Keratinocyte (primary cell): Measurements from ENCODE around the gene RIT1. TPM values are rescaled to one million over a fixed set of nuclear protein-coding genes. Genes with fewer than 3 reads are reported as not detected.

Source experiments
- DNase-seq: peaks from one replicate; pipeline ENCODE4 v3.0.0-alpha.2; 2011; ENCODE audit warnings: low read depth, missing footprints, low spot score
- FAIRE-seq: peaks from 2 replicates; lab custom pipeline; 2011; peaks lifted over from hg19 to GRCh38; lab: Jason Lieb, UNC
- H2AFZ ChIP-seq: 2 replicates; pipeline ENCODE4 v1.6.0; 2012; ENCODE audit warnings: low read length, control low read depth, inconsistent platforms; ENCODE audit not compliant: control insufficient read depth
- H3K27ac ChIP-seq: 2 replicates; pipeline ENCODE4 v1.5.1; 2011; ENCODE audit warnings: low read length; ENCODE audit not compliant: control insufficient read depth, insufficient read depth
- H3K27me3 ChIP-seq: 3 replicates; pipeline ENCODE4 v1.6.0; 2011; ENCODE audit warnings: low read length; ENCODE audit not compliant: control insufficient read depth, insufficient read depth; ENCODE audit errors: extremely low read depth
- H3K36me3 ChIP-seq, 2 experiments: 2 replicates in 1 of 2; 3 replicates in 1 of 2; pipeline ENCODE4 v1.5.1; 2011; ENCODE audit warnings: low read length in 2 of 2, mild to moderate bottlenecking in 1 of 2; ENCODE audit not compliant: control insufficient read depth in 2 of 2, insufficient read depth in 2 of 2; ENCODE audit errors: extremely low read depth in 1 of 2
- H3K4me1 ChIP-seq: 3 replicates; pipeline ENCODE4 v1.5.1; 2011; ENCODE audit warnings: low read length; ENCODE audit not compliant: control insufficient read depth, insufficient read depth; ENCODE audit errors: extremely low read depth
- H3K4me2 ChIP-seq: 3 replicates; pipeline ENCODE4 v1.6.0; 2011; ENCODE audit warnings: low read depth, low read length; ENCODE audit not compliant: control insufficient read depth, insufficient read depth; ENCODE audit errors: extremely low read depth
- H3K4me3 ChIP-seq, 3 experiments: fragments of 200-600 bp in 1 of 3; sonication (generic) in 1 of 3; 2 replicates in 2 of 3; 3 replicates in 1 of 3; pipeline ENCODE4 v1.5.1; 2011 to 2016; ENCODE audit warnings: low read length in 3 of 3, mild to moderate bottlenecking in 3 of 3, control low read depth in 2 of 3, inconsistent platforms in 1 of 3, low read depth in 1 of 3, mixed read lengths in 1 of 3, mixed run types in 1 of 3, moderate library complexity in 1 of 3; ENCODE audit not compliant: control insufficient read depth in 2 of 3, insufficient read depth in 2 of 3; ENCODE audit errors: extremely low read depth in 1 of 3
- H3K79me2 ChIP-seq: 2 replicates; pipeline ENCODE4 v1.6.0; 2012; ENCODE audit warnings: low read length; ENCODE audit not compliant: control insufficient read depth, insufficient read depth
- H3K9ac ChIP-seq: 3 replicates; pipeline ENCODE4 v1.6.0; 2011; ENCODE audit warnings: low read length; ENCODE audit not compliant: control insufficient read depth, insufficient read depth; ENCODE audit errors: extremely low read depth
- H3K9me1 ChIP-seq: 3 replicates; pipeline ENCODE4 v1.6.0; 2011; ENCODE audit warnings: low read length; ENCODE audit not compliant: control insufficient read depth, insufficient read depth; ENCODE audit errors: extremely low read depth
- H3K9me3 ChIP-seq: 2 replicates; pipeline ENCODE4 v1.5.1; 2012; ENCODE audit warnings: low read depth, low read length; ENCODE audit not compliant: control insufficient read depth
- H4K20me1 ChIP-seq: 3 replicates; pipeline ENCODE4 v1.6.0; 2011; ENCODE audit warnings: low read length; ENCODE audit not compliant: control insufficient read depth, insufficient read depth; ENCODE audit errors: extremely low read depth
- CTCF ChIP-seq, 3 experiments: IDR thresholded peaks in 1 of 3; conservative IDR thresholded peaks in 1 of 3; optimal IDR thresholded peaks in 1 of 3; 2 replicates in 2 of 3; 3 replicates in 1 of 3; pipeline versions ENCODE3 to v1.5.1; 2011; ENCODE audit warnings: low read length in 3 of 3, mild to moderate bottlenecking in 3 of 3, moderate library complexity in 2 of 3, control low read depth in 1 of 3, inconsistent platforms in 1 of 3; ENCODE audit not compliant: insufficient read depth in 2 of 3; ENCODE audit errors: extremely low read depth in 1 of 3
- EZH2 ChIP-seq: IDR thresholded peaks from one replicate; pipeline ENCODE4 v1.6.1; 2012; ENCODE audit warnings: inconsistent platforms, mild to moderate bottlenecking, low read length, moderate library complexity
- dilution Hi-C: fragments of 300-500 bp; cut with MboI; formaldehyde crosslinking; loops from one replicate; pipeline ENCODE4 v1.7.0; 2020; ENCODE audit warnings: low sequenced_read_pairs; ENCODE audit not compliant: extremely low pct_ligation_motif_present
- polyA plus RNA-seq, 5 experiments: library from polyadenylated mRNA; depleted of rRNA in 3 of 5; stranded (reverse) in 3 of 5; stranded (forward) in 1 of 5; unstranded in 1 of 5; fragments of >200 nt; gene quantifications; 1 replicate in 1 of 5; 2 replicates in 3 of 5; 3 replicates in 1 of 5; pipeline versions ENCODE4 v1.2.1 to v1.2.3, GENCODE V29; 2011 to 2012; ENCODE audit warnings: missing spikeins in 2 of 5, low read depth in 1 of 5, low replicate concordance in 1 of 5

RIT1 gene
- polyA plus RNA-seq, 1 donor (not counting 4 experiments of a cell fraction or from before 2014, with no cell fraction given): 33.5 TPM

GRCh38 chr1:155877945-155878344 is 33.2 kb downstream of the RIT1 start:
- Histone ChIP-seq H3K4me1 (no peaks in the 10 kb centered on the region), H3K36me3 (no peaks in the 10 kb centered on the region), H2AFZ (no peak overlapping the region), H3K4me3 (no peak overlapping the region), H3K79me2 (no peaks in the 10 kb centered on the region), H3K9ac (no peak overlapping the region), H4K20me1 (no peaks in the 10 kb centered on the region), H3K27ac (no peak overlapping the region), H3K4me2 (no peak overlapping the region), H3K9me1 (no peaks in the 10 kb centered on the region), H3K9me3 (no peaks in the 10 kb centered on the region), H3K27me3 (peaks cover 3% of the 10 kb centered on the region)
- DNase-seq (no peak), FAIRE-seq (no peak)
- dilution Hi-C loops: no loop called here
- no peak for TF ChIP-seq EZH2
- no peak for TF ChIP-seq CTCF (optimal IDR thresholded peaks at IDR 0.05 in 1 of 3, IDR thresholded peaks at IDR 0.05 in 1 of 3, conservative IDR thresholded peaks at IDR 0.05 in 1 of 3; ENCODE audit: extremely low read depth in 1 of 3, insufficient read depth in 2 of 3, low read length in 3 of 3)

GRCh38 chr1:155873860-155874259 is 37.3 kb downstream of the RIT1 start:
- FAIRE-seq (no peak), DNase-seq (no peak)
- no peaks in the 10 kb centered on the region for H3K9me1 ChIP-seq
- H3K4me3 ChIP-seq: no peak overlapping the region
- TF ChIP-seq EZH2 (no peak), CTCF (optimal IDR thresholded peaks at IDR 0.05 in 1 of 3, IDR thresholded peaks at IDR 0.05 in 1 of 3, conservative IDR thresholded peaks at IDR 0.05 in 1 of 3; ENCODE audit: extremely low read depth in 1 of 3, insufficient read depth in 2 of 3, low read length in 3 of 3) (no peak)
- dilution Hi-C loops: no loop called here
- H4K20me1 ChIP-seq: no peaks in the 10 kb centered on the region
- no peaks in the 10 kb centered on the region for H3K4me1 ChIP-seq
- no peak overlapping the region for H3K27ac ChIP-seq
- H3K36me3 ChIP-seq: no peaks in the 10 kb centered on the region
- H3K4me2 ChIP-seq: no peak overlapping the region
- no peak overlapping the region for H3K9ac ChIP-seq
- H3K9me3 ChIP-seq: no peaks in the 10 kb centered on the region
- no peak overlapping the region for H2AFZ ChIP-seq
- peaks cover 3% of the 10 kb centered on the region for H3K27me3 ChIP-seq
- H3K79me2 ChIP-seq: no peaks in the 10 kb centered on the region
